Measurements from ENCODE around the gene TMEM74B.

- no peak for TF ChIP-seq CEBPB (IDR thresholded peaks at IDR 0.05; ENCODE audit: borderline replicate concordance in 1 of 2, low read depth in 2 of 2, low read length in 2 of 2)
- TF ChIP-seq POLR2A (IDR thresholded peaks at IDR 0.05; ENCODE audit: low read depth, low read length) = no peak
Measured at GRCh38 chr20:1214838-1215261, 30.1 kb upstream of the TMEM74B start.

Measured in GM12878 (cell line).